ENCODE results near the gene MIB1. TPM values are rescaled to one million over a fixed set of nuclear protein-coding genes. Genes with fewer than 3 reads are reported as not detected.
A peak's percentile ranks its signal among the peaks of the same experiment; 100 is the strongest.

Gene MIB1
- total and polyA plus RNA-seq, 9 of the 15 experiments (the other 6 are each of a cell fraction or from before 2014, with no cell fraction given) = 7.2 to 43.8 (median 23.2) TPM

GRCh38 chr18:21704603-21705364, 35.8 kb upstream of the MIB1 start, which contains the start of gene ABHD3 (continued):
- TF ChIP-seq CEBPZ (IDR thresholded peaks at IDR 0.05; ENCODE audit: borderline replicate concordance, low read depth, low read length) = no peak
- TF ChIP-seq YY1 (IDR thresholded peaks at IDR 0.05; ENCODE audit: borderline replicate concordance in 1 of 3, control insufficient read depth in 1 of 3, extremely low read depth in 1 of 3, insufficient read depth in 3 of 3, insufficient read length in 1 of 3, insufficient replicate concordance in 2 of 3, low read depth in 1 of 3, low read length in 2 of 3) = peak in 1 of 3 experiments; percentile 61
- TF ChIP-seq, protein P1, sequence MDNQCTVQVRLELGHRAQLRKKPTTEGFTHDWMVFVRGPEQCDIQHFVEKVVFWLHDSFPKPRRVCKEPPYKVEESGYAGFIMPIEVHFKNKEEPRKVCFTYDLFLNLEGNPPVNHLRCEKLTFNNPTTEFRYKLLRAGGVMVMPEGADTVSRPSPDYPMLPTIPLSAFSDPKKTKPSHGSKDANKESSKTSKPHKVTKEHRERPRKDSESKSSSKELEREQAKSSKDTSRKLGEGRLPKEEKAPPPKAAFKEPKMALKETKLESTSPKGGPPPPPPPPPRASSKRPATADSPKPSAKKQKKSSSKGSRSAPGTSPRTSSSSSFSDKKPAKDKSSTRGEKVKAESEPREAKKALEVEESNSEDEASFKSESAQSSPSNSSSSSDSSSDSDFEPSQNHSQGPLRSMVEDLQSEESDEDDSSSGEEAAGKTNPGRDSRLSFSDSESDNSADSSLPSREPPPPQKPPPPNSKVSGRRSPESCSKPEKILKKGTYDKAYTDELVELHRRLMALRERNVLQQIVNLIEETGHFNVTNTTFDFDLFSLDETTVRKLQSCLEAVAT (IDR thresholded peaks at IDR 0.05) = 0 out of 4 replicates have a peak, but pooled peaks of 1 of the 2 experiments have one; percentile 14
- TF ChIP-seq NR4A1 (CRISPR knock-in tag; IDR thresholded peaks at IDR 0.05) = no peak
- TF ChIP-seq NR4A1 (tag; IDR thresholded peaks at IDR 0.05) = no peak
- no peak for TF ChIP-seq CBX8 (IDR thresholded peaks at IDR 0.05; ENCODE audit: borderline replicate concordance, extremely low read depth, low read depth, low read length, poor library complexity, severe bottlenecking)
- TF ChIP-seq C11orf30 (IDR thresholded peaks at IDR 0.05; ENCODE audit: low read depth) = no peak
- TF ChIP-seq, protein P2, sequence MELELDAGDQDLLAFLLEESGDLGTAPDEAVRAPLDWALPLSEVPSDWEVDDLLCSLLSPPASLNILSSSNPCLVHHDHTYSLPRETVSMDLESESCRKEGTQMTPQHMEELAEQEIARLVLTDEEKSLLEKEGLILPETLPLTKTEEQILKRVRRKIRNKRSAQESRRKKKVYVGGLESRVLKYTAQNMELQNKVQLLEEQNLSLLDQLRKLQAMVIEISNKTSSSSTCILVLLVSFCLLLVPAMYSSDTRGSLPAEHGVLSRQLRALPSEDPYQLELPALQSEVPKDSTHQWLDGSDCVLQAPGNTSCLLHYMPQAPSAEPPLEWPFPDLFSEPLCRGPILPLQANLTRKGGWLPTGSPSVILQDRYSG (tag; conservative IDR thresholded peaks at IDR 0.05; ENCODE audit: low read depth) = no peak
- TF ChIP-seq TBL1XR1 (IDR thresholded peaks at IDR 0.05; ENCODE audit: low read length in 2 of 2) = no peak
- no peak for TF ChIP-seq TAL1 (IDR thresholded peaks at IDR 0.05)
- TF ChIP-seq PKNOX1 (IDR thresholded peaks at IDR 0.05) = peak; percentile 32; the same call in 1 of the 2 replicates
- TF ChIP-seq DPF2 (IDR thresholded peaks at IDR 0.05) = no peak
- TF ChIP-seq ARID3B (CRISPR knock-in tag; IDR thresholded peaks at IDR 0.05; ENCODE audit: borderline replicate concordance) = no peak
- no peak for TF ChIP-seq MEF2D (tag; conservative IDR thresholded peaks at IDR 0.05; ENCODE audit: low read depth)
- TF ChIP-seq ZNF280B (CRISPR knock-in tag; IDR thresholded peaks at IDR 0.05) = no peak
